Memory B cell (primary cell): ENCODE measurements around the gene GADD45G.

Experiments used
- ATAC-seq: fragments of 150-1000 bp; cut with Tn5 transposase; 2 replicates; pipeline ENCODE4 v1.10.0; 2021; ENCODE audit warnings: low read depth, mild to moderate bottlenecking, moderate library complexity
- DNase-seq, 2 donors: peaks; one replicate each; pipeline ENCODE4 v3.0.0; 2022; ENCODE audit warnings: low spot score in 2 of 2
- H3K27ac Mint-ChIP-seq: one replicate; pipeline ENCODE4 v1.8.0; 2022; ENCODE audit warnings: mild to moderate bottlenecking, moderate library complexity, mixed read lengths
- H3K27me3 Mint-ChIP-seq: one replicate; pipeline ENCODE4 v1.8.0; 2022; ENCODE audit warnings: mixed read lengths
- H3K36me3 Mint-ChIP-seq: one replicate; pipeline ENCODE4 v1.8.0; 2022; ENCODE audit warnings: mild to moderate bottlenecking, mixed read lengths
- H3K4me1 Mint-ChIP-seq: one replicate; pipeline ENCODE4 v1.8.0; 2022; ENCODE audit warnings: mixed read lengths
- H3K4me3 Mint-ChIP-seq: one replicate; pipeline ENCODE4 v1.8.0; 2022; ENCODE audit warnings: mild to moderate bottlenecking, moderate library complexity, mixed read lengths
- H3K9me3 Mint-ChIP-seq: one replicate; pipeline ENCODE4 v1.8.0; 2022; ENCODE audit warnings: mixed read lengths

Gene GADD45G

DNA sequence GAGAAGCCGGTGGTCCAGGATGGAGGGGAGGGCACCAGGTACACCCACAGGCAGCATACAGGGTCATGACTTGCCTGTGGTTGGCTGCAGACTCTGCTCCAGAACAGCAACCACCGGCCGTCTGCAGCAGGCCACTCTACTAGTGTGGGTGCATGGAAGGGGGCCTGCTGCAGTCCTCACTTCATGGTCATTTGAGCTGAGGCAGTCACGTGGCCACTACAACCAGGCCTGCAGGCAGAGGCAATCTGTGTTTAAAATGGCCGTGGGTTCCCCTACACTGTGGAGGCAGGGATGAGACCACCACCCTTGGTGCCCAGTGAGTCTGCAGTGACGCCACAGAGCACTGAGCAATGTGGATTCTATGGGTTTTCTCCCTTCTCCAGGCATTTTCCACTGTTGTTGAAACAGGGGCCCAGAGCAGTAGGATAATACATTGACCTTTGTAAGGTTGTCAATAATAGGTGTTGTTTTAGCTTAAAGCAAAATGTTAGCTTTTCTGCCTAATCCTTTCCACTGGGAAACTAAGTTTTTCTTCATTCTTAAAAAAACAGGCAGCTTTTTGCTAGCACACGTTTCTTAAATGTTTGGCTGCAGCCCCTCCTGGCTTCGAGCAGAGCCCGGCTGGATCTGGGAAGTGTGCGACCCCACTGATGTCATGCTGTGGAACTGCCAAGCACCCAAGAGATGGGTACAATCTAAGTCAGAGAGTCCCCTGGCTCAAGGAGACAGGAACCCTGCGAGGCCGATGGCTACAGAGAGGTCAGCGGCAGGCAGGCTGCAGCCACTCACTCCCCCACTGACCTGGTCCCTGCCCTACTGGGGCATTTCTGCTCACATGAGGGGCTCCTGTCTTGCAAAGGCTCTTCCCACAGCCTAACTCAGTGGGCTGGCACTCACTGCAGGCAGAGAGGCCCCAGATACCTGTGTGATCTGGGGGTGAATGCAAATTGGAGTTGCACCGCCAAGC is 21.2 kb downstream of the GADD45G start:
- Mint-ChIP-seq H3K36me3 (no peaks in the 10 kb centered on the region), H3K27me3 (peaks cover 4% of the 10 kb centered on the region), H3K4me3 (no peak overlapping the region), H3K9me3 (no peaks in the 10 kb centered on the region), H3K4me1 (no peaks in the 10 kb centered on the region), H3K27ac (no peak overlapping the region)
- DNase-seq (no peak), ATAC-seq (no peak)

- no peak overlapping the region for H3K4me3 Mint-ChIP-seq
- H3K9me3 Mint-ChIP-seq, result no peaks in the 10 kb centered on the region
- no peak for DNase-seq
- H3K27me3 Mint-ChIP-seq, result peaks cover 4% of the 10 kb centered on the region
- ATAC-seq, result no peak
- H3K4me1 Mint-ChIP-seq, result no peaks in the 10 kb centered on the region
- no peaks in the 10 kb centered on the region for H3K36me3 Mint-ChIP-seq
- H3K27ac Mint-ChIP-seq, result no peak overlapping the region
Observed at GRCh38 chr9:89626741-89627265, 22.0 kb downstream of the GADD45G start.

- H3K4me3 Mint-ChIP-seq, result no peak overlapping the region
- ATAC-seq (no peak), DNase-seq (no peak)
- peaks cover 4% of the 10 kb centered on the region for H3K27me3 Mint-ChIP-seq
- H3K27ac Mint-ChIP-seq, result no peak overlapping the region
- no peaks in the 10 kb centered on the region for H3K9me3 Mint-ChIP-seq
- no peaks in the 10 kb centered on the region for H3K36me3 Mint-ChIP-seq
- no peaks in the 10 kb centered on the region for H3K4me1 Mint-ChIP-seq
Observed at GRCh38 chr9:89628601-89629000, 23.8 kb downstream of the GADD45G start.

GRCh38 chr9:89629081-89629976 is 24.5 kb downstream of the GADD45G start:
- DNase-seq (no peak), ATAC-seq (no peak)
- Mint-ChIP-seq H3K4me1 (no peaks in the 10 kb centered on the region), H3K27ac (no peak overlapping the region), H3K9me3 (no peaks in the 10 kb centered on the region), H3K36me3 (no peaks in the 10 kb centered on the region), H3K27me3 (peaks cover 6% of the 10 kb centered on the region), H3K4me3 (no peak overlapping the region)

GRCh38 chr9:89630508-89630907 is 25.7 kb downstream of the GADD45G start:
- Mint-ChIP-seq H3K9me3 (no peaks in the 10 kb centered on the region), H3K4me3 (no peak overlapping the region), H3K27ac (no peak overlapping the region), H3K4me1 (no peaks in the 10 kb centered on the region), H3K36me3 (no peaks in the 10 kb centered on the region), H3K27me3 (peaks cover 6% of the 10 kb centered on the region)
- DNase-seq (no peak), ATAC-seq (no peak)

GRCh38 chr9:89631384-89631783 is 26.6 kb downstream of the GADD45G start:
- DNase-seq (no peak), ATAC-seq (no peak)
- H3K4me3 Mint-ChIP-seq, result no peak overlapping the region
- H3K9me3 Mint-ChIP-seq, result no peaks in the 10 kb centered on the region
- H3K36me3 Mint-ChIP-seq, result no peaks in the 10 kb centered on the region
- no peaks in the 10 kb centered on the region for H3K4me1 Mint-ChIP-seq
- peaks cover 6% of the 10 kb centered on the region for H3K27me3 Mint-ChIP-seq
- no peak overlapping the region for H3K27ac Mint-ChIP-seq

DNA sequence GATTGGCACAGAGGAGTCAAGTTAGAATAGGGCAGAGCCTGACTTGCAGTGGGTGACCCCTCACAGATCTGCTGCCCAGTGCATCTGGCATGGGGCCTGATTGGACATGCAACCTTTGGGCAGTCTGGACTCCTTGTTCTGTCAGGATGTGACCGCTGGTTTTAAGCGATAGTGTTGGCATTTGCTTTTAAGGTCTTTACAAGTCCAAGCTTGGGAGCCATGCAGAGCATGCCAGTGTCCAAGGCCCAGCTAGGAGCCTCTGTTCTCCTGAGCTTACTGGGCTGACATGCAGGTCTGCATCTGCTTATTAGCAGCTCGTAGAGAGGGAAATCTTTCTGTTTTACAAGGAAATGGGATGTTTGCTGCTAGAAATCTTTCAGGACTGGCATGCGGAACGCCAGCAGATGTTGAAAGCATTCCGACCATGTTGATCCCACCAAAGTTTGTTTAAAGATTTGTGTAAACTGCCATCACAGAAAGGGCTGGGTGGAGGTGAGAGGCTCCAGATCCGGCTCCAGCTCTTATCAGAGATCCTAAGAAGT is 27.5 kb downstream of the GADD45G start:
- DNase-seq, result no peak
- ATAC-seq, result no peak
- Mint-ChIP-seq H3K4me1 (no peaks in the 10 kb centered on the region), H3K4me3 (no peak overlapping the region), H3K9me3 (no peaks in the 10 kb centered on the region), H3K36me3 (no peaks in the 10 kb centered on the region), H3K27ac (no peak overlapping the region), H3K27me3 (peaks cover 3% of the 10 kb centered on the region)

- ATAC-seq, result no peak
- H3K36me3 Mint-ChIP-seq, result no peaks in the 10 kb centered on the region
- H3K9me3 Mint-ChIP-seq, result no peaks in the 10 kb centered on the region
- H3K27ac Mint-ChIP-seq, result no peak overlapping the region
- H3K4me1 Mint-ChIP-seq, result no peaks in the 10 kb centered on the region
- no peak overlapping the region for H3K4me3 Mint-ChIP-seq
- peaks cover 3% of the 10 kb centered on the region for H3K27me3 Mint-ChIP-seq
- DNase-seq, result no peak
Observed at GRCh38 chr9:89632736-89633135, 27.9 kb downstream of the GADD45G start.

DNA sequence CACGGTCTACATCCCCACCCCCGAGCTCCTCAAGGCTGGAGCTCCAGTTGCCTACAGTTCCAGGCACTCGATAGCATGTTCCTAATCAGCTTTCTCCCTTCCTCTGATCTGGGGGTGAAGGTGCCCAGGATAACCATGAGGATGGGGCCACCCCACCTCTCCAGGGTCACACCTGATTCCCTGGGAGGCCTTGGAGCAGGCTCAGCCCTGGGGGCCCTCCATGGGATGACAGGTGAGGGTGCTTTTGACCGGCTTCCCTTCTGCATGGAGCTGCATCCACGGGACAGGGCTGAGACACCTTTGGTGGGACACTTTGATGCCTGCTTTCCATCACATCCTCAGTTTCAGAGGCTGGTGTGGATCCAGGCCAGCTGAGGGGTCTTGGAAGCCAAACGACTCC is 28.6 kb downstream of the GADD45G start:
- Mint-ChIP-seq H3K36me3 (no peaks in the 10 kb centered on the region), H3K9me3 (no peaks in the 10 kb centered on the region), H3K27ac (no peak overlapping the region), H3K4me1 (no peaks in the 10 kb centered on the region), H3K4me3 (no peak overlapping the region), H3K27me3 (peaks cover 4% of the 10 kb centered on the region)
- DNase-seq (no peak), ATAC-seq (no peak)

DNA sequence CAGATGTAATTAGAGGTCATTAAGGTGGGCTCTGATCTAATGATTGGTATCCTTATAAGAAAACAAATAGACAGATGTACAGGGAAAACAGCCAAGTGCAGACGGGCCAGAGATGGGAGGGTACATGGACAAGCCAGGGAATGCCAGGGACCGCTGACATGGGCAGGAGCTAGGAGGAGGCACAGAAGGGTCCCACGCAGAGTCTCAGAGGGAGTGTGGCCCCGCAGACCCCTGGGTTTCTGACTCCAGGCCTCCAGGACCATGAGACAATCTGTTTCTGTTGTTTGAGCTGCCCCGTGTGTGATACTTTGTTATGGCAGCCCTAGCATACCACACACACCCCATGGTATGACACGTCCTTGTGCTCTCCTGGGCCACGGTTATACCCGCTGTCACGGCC is 29.1 kb downstream of the GADD45G start:
- H3K4me1 Mint-ChIP-seq, result no peaks in the 10 kb centered on the region
- no peak for ATAC-seq

DNA sequence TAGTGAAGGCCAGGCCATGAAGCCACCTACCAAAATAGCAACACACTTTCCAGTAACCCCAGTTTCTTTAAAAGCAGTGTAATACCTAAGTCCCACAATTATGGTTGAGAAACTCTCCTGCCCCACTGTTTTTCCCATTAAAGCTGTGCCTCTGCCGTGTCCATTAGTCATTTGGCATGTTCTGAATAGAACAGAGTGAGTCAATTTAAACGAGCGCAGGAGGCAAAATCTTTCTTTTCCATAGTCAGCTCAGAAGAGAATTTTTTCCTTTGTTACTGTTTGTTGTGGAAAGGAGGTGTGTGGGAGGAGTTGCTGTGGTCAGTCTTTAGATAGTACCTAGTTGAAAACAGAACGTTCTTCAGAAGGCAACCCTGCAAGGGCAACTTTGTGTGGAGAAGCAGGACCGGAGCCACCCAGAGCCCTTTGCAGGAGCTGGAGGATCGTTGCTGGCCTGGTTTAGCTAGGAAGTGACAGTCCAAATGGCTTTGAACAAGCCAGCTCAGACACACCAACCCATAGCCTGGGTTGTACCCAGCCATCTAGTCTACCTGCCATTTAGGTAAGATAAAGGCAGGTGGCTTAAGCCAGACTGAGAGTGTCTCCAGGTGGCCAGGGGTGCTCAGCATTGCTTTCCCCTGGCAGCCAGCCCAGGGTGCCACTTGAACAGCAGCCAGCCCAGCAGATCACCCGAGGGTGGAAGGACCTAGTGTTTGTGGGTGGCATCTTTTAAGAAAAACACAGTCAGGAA is 30.4 kb downstream of the GADD45G start:
- peaks cover 10% of the 10 kb centered on the region for H3K27me3 Mint-ChIP-seq
- ATAC-seq (no peak), DNase-seq (no peak)

More for the DNA sequence above, 29.1 kb downstream of the GADD45G start:
- Mint-ChIP-seq H3K27me3 (peaks cover 7% of the 10 kb centered on the region), H3K27ac (no peak overlapping the region), H3K36me3 (no peaks in the 10 kb centered on the region), H3K9me3 (no peaks in the 10 kb centered on the region), H3K4me3 (no peak overlapping the region)
- DNase-seq, result no peak

GRCh38 chr9:89635816-89636215 is 31.0 kb downstream of the GADD45G start:
- H3K9me3 Mint-ChIP-seq, result no peaks in the 10 kb centered on the region
- peaks cover 10% of the 10 kb centered on the region for H3K27me3 Mint-ChIP-seq
- DNase-seq (no peak), ATAC-seq (no peak)
- H3K27ac Mint-ChIP-seq, result no peak overlapping the region
- no peak overlapping the region for H3K4me3 Mint-ChIP-seq
- no peaks in the 10 kb centered on the region for H3K36me3 Mint-ChIP-seq
- no peaks in the 10 kb centered on the region for H3K4me1 Mint-ChIP-seq

More for the DNA sequence above, 30.4 kb downstream of the GADD45G start:
- no peak overlapping the region for H3K4me3 Mint-ChIP-seq
- no peaks in the 10 kb centered on the region for H3K9me3 Mint-ChIP-seq
- H3K27ac Mint-ChIP-seq, result no peak overlapping the region
- no peaks in the 10 kb centered on the region for H3K36me3 Mint-ChIP-seq
- H3K4me1 Mint-ChIP-seq, result no peaks in the 10 kb centered on the region

- Mint-ChIP-seq H3K4me1 (no peaks in the 10 kb centered on the region), H3K36me3 (no peaks in the 10 kb centered on the region), H3K9me3 (no peaks in the 10 kb centered on the region), H3K27ac (no peak overlapping the region), H3K4me3 (no peak overlapping the region), H3K27me3 (peaks cover 10% of the 10 kb centered on the region)
- no peak for ATAC-seq
- DNase-seq, result no peak
Observed at GRCh38 chr9:89637787-89638186, 33.0 kb downstream of the GADD45G start.
